Adrenal gland (tissue), 12 donors: Measurements from ENCODE around the gene ZDHHC24. TPM values are rescaled to one million over a fixed set of nuclear protein-coding genes. Genes with fewer than 3 reads are reported as not detected.
"Not testable (repeated sequence)": the region's sequence is repeated elsewhere in the genome, so short reads cannot be mapped to it uniquely, and the experiment has no call there.

Source experiments
- DNase-seq, 7 donors: peaks; one replicate each; pipeline ENCODE4 v3.0.0-alpha.2; 2019 to 2020
- H3K27ac ChIP-seq, 5 donors: fragments of 200-600 bp; sonication (generic) in 4 of 5; 1 replicate in 3 of 5; 2 replicates in 2 of 5; pipeline versions ENCODE4 v1.5.1 to v1.8.0; 2016 to 2020; ENCODE audit warnings: mild to moderate bottlenecking in 1 of 5
- H3K27me3 ChIP-seq: fragments of 200-600 bp; 2 replicates; pipeline ENCODE4 v1.8.0; 2021
- H3K36me3 ChIP-seq, 2 donors: fragments of 200-600 bp; replicated peaks in 1 of 2; 1 replicate in 1 of 2; 2 replicates in 1 of 2; pipeline versions ENCODE4 v1.5.1 to v1.8.0; 2018 to 2022
- H3K4me1 ChIP-seq, 2 donors: fragments of 200-600 bp; replicated peaks in 1 of 2; 1 replicate in 1 of 2; 2 replicates in 1 of 2; pipeline versions ENCODE4 v1.5.1 to v1.8.0; 2018 to 2021
- H3K4me3 ChIP-seq, 4 donors: fragments of 200-600 bp; sonication (generic) in 3 of 4; one replicate each; pipeline ENCODE4 v1.5.1; 2016 to 2018
- H3K9me3 ChIP-seq, 3 donors: fragments of 200-600 bp; sonication (generic) in 1 of 3; replicated peaks in 1 of 3; 1 replicate in 2 of 3; 2 replicates in 1 of 3; pipeline versions ENCODE4 v1.5.1 to v1.8.0; 2016 to 2021
- CTCF ChIP-seq, 6 experiments: fragments of 450-650 bp in 4 of 6; fragments of 200-600 bp in 2 of 6; sonication (generic) in 1 of 6; IDR thresholded peaks; 1 replicate in 5 of 6; 2 replicates in 1 of 6; pipeline versions ENCODE4 v1.5.1 to v1.8.0; 2016 to 2021; ENCODE audit warnings: antibody characterized with exemption in 6 of 6, mild to moderate bottlenecking in 2 of 6, moderate library complexity in 1 of 6
- POLR2A ChIP-seq, 2 donors: fragments of 450-650 bp; IDR thresholded peaks; one replicate each; pipeline ENCODE4 v1.6.1; 2017; ENCODE audit warnings: antibody characterized with exemption in 2 of 2, mild to moderate bottlenecking in 2 of 2, moderate library complexity in 1 of 2
- WGBS, 4 donors: extraction: QIAGEN DNeasy Blood & Tissue Kit in 2 of 4; methylation state at CpG; one replicate each; pipeline versions ENCODE4 v1.1.5 to v1.1.7; 2013 to 2017; 5-methylcytosine and 5-hydroxymethylcytosine counted together
- intact Hi-C, 2 donors: fragments of 100-400 bp; cut with DNase I; formaldehyde crosslinking; loops; one replicate each; pipeline versions ENCODE4 v1.14.1 to v1.15.0; 2022 to 2023
- polyA plus RNA-seq, 3 donors: library from polyadenylated mRNA; stranded (reverse); fragments of 200-250 nt in 2 of 3; fragments of 350-450 nt in 1 of 3; fragmentation: Illumina TruSeq in 1 of 3; extraction: RNeasy Lipid Tissue Mini Kit (QIAGEN cat#74804) in 1 of 3; gene quantifications; one replicate each; pipeline ENCODE4 v1.2.3, GENCODE V29; 2013 to 2014
- total RNA-seq, 9 donors: library from RNA; depleted of rRNA in 4 of 9; stranded (reverse); fragments of >200 nt in 4 of 9; fragments of 120-200 nt in 1 of 9; fragmentation: NEBNext Ultra II Directional in 1 of 9; extraction: Animal tissue kit (Norgen Biotek cat#: 25700) in 1 of 9; gene quantifications; one replicate each; pipeline versions ENCODE4 v1.1.0 to v1.2.4, GENCODE V29; 2013 to 2023
- donor health status: healthy with polysubstance abuse.
- donor health status: Bipolar disorder and iron deficiency.
- donor health status: DM: yes; HTN: yes; CAD: no.
- donor health status: DM: no; HTN: no; CAD: no.
- donor health status: DM: no; HTN: no; CAD: no.
- donor health status: DM: yes; HTN: yes; CAD: no.

ZDHHC24 gene
- total and polyA plus RNA-seq, 12 donors, result 8.6 to 34.7 (median 18.8) TPM

DNA sequence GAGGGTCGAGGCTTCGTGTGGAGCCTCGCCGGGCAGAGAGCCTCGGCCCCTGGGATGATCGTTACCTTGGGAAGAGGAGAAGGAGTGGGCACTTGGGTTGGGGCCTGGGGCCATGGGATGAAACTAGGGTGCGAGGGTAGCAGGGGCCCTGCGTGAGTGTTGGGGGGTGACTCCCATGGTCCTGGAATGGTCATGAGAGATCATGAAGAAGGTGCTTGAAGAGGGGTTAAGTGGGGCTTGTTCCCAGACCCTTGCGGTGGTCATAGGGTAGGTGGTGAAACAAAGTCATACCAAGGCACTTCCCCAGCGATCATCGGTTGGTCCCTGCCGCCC, 47.4 kb upstream of the ZDHHC24 start:
- Histone ChIP-seq H3K4me3 (peak overlapping the region; percentile 12 to 77 (median 54)), H3K27ac (peak overlapping the region in 4 of 5 donors; percentile 60 to 90 (median 75)), H3K36me3 (no peaks in the 10 kb centered on the region), H3K9me3 (no peaks in the 10 kb centered on the region), H3K27me3 (no peaks in the 10 kb centered on the region), H3K4me1 (peaks cover 22 to 30% of the 10 kb centered on the region in 2 donors)
- TF ChIP-seq CTCF (IDR thresholded peaks at IDR 0.05) (no peak), POLR2A (IDR thresholded peaks at IDR 0.05) (no peak)
- no peak for DNase-seq
- 9 to 14% (median 11%) methylated on average over 11 to 12 of the region's 12 CpGs for WGBS, 4 donors
- intact Hi-C loops, result no loop called here

DNA sequence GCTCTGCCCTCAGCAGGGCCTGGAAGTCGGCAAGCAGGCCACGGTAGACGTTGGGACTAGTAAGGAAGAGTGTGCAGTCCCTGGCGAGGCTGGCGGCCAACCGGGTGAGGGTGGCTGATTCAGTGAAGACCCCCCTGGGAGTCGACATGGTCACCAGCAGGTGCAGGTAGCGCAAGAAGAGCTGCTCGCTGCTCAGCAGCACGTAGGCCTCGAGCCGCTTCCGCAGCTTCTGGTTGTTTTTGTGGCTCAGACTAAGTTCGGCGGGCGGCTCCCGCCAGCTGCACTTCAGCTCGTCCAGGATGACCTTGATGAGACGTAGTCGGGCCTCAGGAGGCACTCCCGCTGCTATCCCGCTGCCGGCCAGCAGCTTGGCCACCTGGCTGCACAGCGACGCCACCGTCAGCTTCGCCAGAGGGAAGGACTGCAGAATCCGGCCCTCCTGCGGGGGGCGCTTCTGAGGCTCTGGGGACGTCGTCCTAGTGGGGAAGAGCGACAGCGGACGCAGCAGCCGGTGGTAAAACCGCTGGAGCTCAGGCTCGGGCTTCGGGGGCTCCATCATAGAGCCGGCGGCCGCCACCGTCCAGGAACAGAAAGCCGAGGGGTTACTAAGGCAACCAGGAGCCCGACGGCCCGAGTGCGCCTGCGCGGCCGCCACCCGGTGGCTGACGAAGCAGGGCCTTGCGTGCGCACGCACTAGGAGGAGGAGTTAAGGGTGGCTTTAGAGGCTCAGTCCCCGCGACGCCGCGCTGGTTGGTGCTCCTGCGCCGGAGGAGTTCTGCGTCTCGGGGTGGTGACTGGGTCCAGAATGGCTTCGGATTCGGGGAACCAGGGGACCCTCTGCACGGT, 46.8 kb upstream of the ZDHHC24 start, which contains the start of the genes CCDC87 and CCS:
CCDC87 (minus strand) TSS at position 607 of the 846 bp plus-strand sequence; CDS start at position 559, 48 bp downstream.
CCS (plus strand) TSS at position 729 of the 846 bp plus-strand sequence; CDS start at position 806, 77 bp downstream.
- 10 to 14% (median 12%) methylated on average over 21 to 68 of the region's 68 CpGs for WGBS, 4 donors
- H3K4me1 ChIP-seq, result peaks cover 22 to 30% of the 10 kb centered on the region in 2 donors
- intact Hi-C loops, result no loop called here
- DNase-seq, result peak; percentile 97 to 99 (median 98)
- no peaks in the 10 kb centered on the region for H3K9me3 ChIP-seq
- no peaks in the 10 kb centered on the region for H3K27me3 ChIP-seq
- H3K36me3 ChIP-seq, result no peaks in the 10 kb centered on the region
- peak within 1 kb of the TSS; percentile 12 to 77 (median 54) for H3K4me3 ChIP-seq
- TF ChIP-seq POLR2A (IDR thresholded peaks at IDR 0.05) (peak; percentile 76 to 91), CTCF (IDR thresholded peaks at IDR 0.05) (peak; percentile 53 to 90 (median 86))
- peak within 1 kb of the TSS; percentile 52 to 90 (median 66) for H3K27ac ChIP-seq

- intact Hi-C loops, result no loop called here
- no peaks in the 10 kb centered on the region for H3K9me3 ChIP-seq
- peaks cover 22 to 30% of the 10 kb centered on the region in 2 donors for H3K4me1 ChIP-seq
- H3K27ac ChIP-seq, result no peak overlapping the region
- no peak for TF ChIP-seq CTCF (IDR thresholded peaks at IDR 0.05)
- no peak for TF ChIP-seq POLR2A (IDR thresholded peaks at IDR 0.05)
- no peaks in the 10 kb centered on the region for H3K36me3 ChIP-seq
- 78 to 90% (median 85%) methylated on average over 2 of the region's 2 CpGs for WGBS, 4 donors
- H3K27me3 ChIP-seq, result no peaks in the 10 kb centered on the region
- no peak overlapping the region for H3K4me3 ChIP-seq
- DNase-seq, result no peak
Observed at GRCh38 chr11:66591175-66591574, 45.3 kb upstream of the ZDHHC24 start.

DNA sequence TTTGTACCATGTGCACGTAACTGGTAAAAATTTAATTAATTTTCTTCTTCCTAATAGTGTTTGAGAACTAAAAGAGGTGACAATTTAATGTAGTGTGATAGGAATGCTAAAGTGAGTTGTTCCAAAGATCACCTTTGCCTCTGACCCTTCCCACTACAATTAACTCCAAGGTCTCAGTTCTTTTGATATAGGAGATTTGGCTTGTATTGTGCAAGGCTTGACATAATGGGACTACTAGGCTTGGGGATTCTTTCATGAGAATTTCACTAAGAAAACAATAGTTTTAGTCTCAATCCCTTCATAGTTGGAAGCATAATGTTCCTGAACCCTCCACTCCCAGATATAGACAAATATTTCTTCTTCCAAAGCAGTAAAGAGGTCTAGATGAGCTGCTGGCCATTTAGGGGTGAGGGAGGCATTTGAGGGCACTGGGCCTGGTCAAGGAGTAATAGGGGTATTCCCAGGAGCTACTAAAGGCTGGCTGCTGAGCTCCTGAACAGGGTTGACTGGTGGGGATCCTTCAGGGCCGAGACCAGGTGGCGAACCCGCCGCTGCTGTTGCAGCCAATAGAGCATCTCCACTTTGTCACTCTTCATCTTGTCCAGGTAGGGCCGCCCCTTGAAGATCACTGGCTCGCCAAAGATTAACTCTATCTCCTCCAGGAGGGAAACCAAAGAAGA, 44.3 kb upstream of the ZDHHC24 start:
- peaks cover 22 to 23% of the 10 kb centered on the region in 2 donors for H3K4me1 ChIP-seq
- H3K27ac ChIP-seq, result no peak overlapping the region
- no peak for DNase-seq
- TF ChIP-seq POLR2A (IDR thresholded peaks at IDR 0.05) (no peak), CTCF (IDR thresholded peaks at IDR 0.05) (no peak)
- no peaks in the 10 kb centered on the region for H3K9me3 ChIP-seq
- WGBS, 4 donors, result 94 to 97% (median 97%) methylated on average over 7 of the region's 7 CpGs
- H3K36me3 ChIP-seq, result no peaks in the 10 kb centered on the region
- intact Hi-C loops, result no loop called here
- no peaks in the 10 kb centered on the region for H3K27me3 ChIP-seq
- H3K4me3 ChIP-seq, result no peak overlapping the region

- H3K27ac ChIP-seq, H3K4me3 ChIP-seq, H3K27me3 ChIP-seq, H3K36me3 ChIP-seq, DNase-seq, H3K9me3 ChIP-seq, intact Hi-C loops: not testable (repeated sequence)
- peaks cover 15 to 17% of the 10 kb centered on the region in 2 donors for H3K4me1 ChIP-seq
- 63 to 81% (median 73%) methylated on average over 2 of the region's 2 CpGs for WGBS, 4 donors
Observed at GRCh38 chr11:66589315-66589714, 43.5 kb upstream of the ZDHHC24 start.
